Spleen (tissue), 7 donors: ENCODE data around the gene HTR3B.

Experiments used
- POLR2A ChIP-seq, 3 donors: fragments of 450-650 bp; IDR thresholded peaks; one replicate each; pipeline ENCODE4 v1.5.1; 2017; ENCODE audit warnings: antibody characterized with exemption in 3 of 3, mild to moderate bottlenecking in 1 of 3
- POLR2AphosphoS5 ChIP-seq, 3 donors: sonication (generic); formaldehyde crosslinking; IDR thresholded peaks; one replicate each; pipeline ENCODE4 v1.5.1; 2017; ENCODE audit warnings: antibody characterized with exemption in 3 of 3
- TF ChIP-seq, protein P1 (sequence below), 11 experiments: fragments of 200-600 bp in 7 of 11; fragments of 450-650 bp in 4 of 11; sonication (generic) in 4 of 11; IDR thresholded peaks in 8 of 11; conservative IDR thresholded peaks in 3 of 11; 1 replicate in 7 of 11; 2 replicates in 4 of 11; pipeline versions ENCODE4 v1.4.0 to v1.8.0; 2016 to 2021; ENCODE audit warnings: antibody characterized with exemption in 11 of 11, inconsistent platforms in 4 of 11, mild to moderate bottlenecking in 1 of 11
- donor health status: DM: no; HTN: no; CAD: no; lungs with moderate emphysema.
- donor health status: DM: no; HTN: no; CAD: no.
- donor health status: DM: no; HTN: no; CAD: no.

DNA sequence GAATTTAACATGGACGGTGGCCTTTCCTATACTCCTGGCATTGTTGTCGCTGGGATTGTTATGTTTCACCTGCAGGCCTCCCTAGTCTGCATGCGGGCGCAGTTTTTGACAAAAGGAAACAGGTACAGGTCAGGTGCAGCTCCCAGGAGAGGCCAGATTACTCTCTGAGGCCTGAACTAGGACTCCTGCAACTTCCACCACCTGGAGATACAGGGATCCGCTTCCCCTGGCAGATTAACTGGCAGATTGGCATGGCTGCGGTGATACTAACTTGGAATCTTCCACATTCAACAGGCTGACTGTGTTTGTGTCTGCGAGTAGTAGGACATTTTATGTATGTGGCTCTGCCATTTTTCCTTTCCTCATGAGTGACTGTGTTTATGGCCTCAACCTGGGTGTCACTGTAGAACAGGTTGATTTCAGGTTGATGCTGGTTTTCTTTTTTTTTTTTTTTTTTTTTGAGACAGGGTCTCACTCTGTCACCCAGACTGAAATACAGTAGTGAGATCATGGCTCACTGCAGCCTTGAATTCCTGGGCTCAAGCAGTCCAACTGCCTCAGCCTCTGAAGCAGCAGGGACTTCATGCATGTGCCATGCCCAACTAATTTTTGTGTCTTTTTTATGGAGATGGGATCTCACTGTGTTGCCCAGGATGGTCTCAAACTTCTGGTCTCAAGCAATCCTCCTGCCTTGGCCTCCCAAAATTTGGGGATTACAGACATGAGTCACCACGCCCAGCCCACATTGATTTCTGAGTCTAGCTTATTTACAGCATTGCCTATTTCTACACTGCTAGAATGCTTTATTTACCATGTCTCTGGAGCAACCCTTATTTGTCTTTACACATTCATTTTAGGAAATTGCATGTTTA is 27.6 kb upstream of the HTR3B start:
- TF ChIP-seq, protein P1, sequence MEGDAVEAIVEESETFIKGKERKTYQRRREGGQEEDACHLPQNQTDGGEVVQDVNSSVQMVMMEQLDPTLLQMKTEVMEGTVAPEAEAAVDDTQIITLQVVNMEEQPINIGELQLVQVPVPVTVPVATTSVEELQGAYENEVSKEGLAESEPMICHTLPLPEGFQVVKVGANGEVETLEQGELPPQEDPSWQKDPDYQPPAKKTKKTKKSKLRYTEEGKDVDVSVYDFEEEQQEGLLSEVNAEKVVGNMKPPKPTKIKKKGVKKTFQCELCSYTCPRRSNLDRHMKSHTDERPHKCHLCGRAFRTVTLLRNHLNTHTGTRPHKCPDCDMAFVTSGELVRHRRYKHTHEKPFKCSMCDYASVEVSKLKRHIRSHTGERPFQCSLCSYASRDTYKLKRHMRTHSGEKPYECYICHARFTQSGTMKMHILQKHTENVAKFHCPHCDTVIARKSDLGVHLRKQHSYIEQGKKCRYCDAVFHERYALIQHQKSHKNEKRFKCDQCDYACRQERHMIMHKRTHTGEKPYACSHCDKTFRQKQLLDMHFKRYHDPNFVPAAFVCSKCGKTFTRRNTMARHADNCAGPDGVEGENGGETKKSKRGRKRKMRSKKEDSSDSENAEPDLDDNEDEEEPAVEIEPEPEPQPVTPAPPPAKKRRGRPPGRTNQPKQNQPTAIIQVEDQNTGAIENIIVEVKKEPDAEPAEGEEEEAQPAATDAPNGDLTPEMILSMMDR (IDR thresholded peaks at IDR 0.05 in 8 of 11, conservative IDR thresholded peaks at IDR 0.05 in 3 of 11): no peak
- TF ChIP-seq POLR2A (IDR thresholded peaks at IDR 0.05) (no peak), POLR2AphosphoS5 (IDR thresholded peaks at IDR 0.05) (no peak)
